ENCODE results near the gene OR10A3.

DNA sequence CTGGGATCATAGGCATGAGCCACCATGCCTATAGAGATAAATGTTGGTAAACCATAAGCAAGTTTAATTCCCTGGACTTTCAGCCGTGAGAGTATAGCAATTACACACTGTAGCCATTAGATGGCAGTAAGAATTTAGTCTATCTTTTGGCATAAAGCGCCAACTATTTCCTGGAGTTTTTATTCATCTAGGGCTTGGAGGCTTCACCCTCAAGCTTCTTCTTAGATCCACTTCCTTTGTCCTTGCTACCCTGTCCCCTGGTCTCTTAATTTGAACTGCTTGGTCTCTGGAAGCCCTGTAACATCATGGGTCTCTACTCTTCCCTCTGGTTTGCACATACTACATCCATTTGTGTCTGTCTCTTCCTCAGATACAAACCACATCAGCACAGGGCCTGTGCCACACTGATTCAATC is 48.7 kb downstream of the OR10A3 start:
- no peak for TF ChIP-seq EZH2 (IDR thresholded peaks at IDR 0.05; ENCODE audit: insufficient read depth, poor library complexity, severe bottlenecking)
- TF ChIP-seq EZH2phosphoT487 (IDR thresholded peaks at IDR 0.05; ENCODE audit: insufficient read depth, low read depth) = no peak

Measured in GM23248 (cell line).